Stimulated activated CD8-positive, alpha-beta memory T cell treated with anti-CD3 and anti-CD28 coated beads, Interleukin-15, amount 100 ng/mL, for 4 hours (primary cell): Measurements from ENCODE around the gene SP9.
A peak's percentile ranks its signal among the peaks of the same experiment; 100 is the strongest.

ENCODE experiments used
- DNase-seq, 2 donors: peaks; one replicate each; pipeline ENCODE4 v3.0.0-alpha.2; 2020; ENCODE audit warnings: low read depth in 2 of 2

SP9 gene

GRCh38 chr2:174333372-174334277 is 1.1 kb upstream of the SP9 start:
- no peak for DNase-seq

GRCh38 chr2:174334278-174334715 is 457 bp upstream of the SP9 start:
- DNase-seq: no peak

- no peak for DNase-seq
Observed at GRCh38 chr2:174335254-174335987, 667 bp downstream of the SP9 start.

GRCh38 chr2:174335988-174336500 is 1.3 kb downstream of the SP9 start:
- no peak for DNase-seq

- DNase-seq: no peak
Observed at GRCh38 chr2:174336501-174337336, 2.0 kb downstream of the SP9 start.

GRCh38 chr2:174337337-174338146 is 2.8 kb downstream of the SP9 start:
- no peak for DNase-seq

GRCh38 chr2:174338147-174338605 is 3.4 kb downstream of the SP9 start:
- no peak for DNase-seq

GRCh38 chr2:174338671-174339560 is 4.2 kb downstream of the SP9 start:
- no peak for DNase-seq

GRCh38 chr2:174339561-174340399 is 5.0 kb downstream of the SP9 start:
- no peak for DNase-seq

- DNase-seq: no peak
Observed at GRCh38 chr2:174340400-174341292, 5.9 kb downstream of the SP9 start.

GRCh38 chr2:174341293-174341994 is 6.7 kb downstream of the SP9 start:
- DNase-seq: peak; percentile 68 to 72

- DNase-seq: no peak
Observed at GRCh38 chr2:174341995-174342685, 7.4 kb downstream of the SP9 start.

GRCh38 chr2:174342686-174343342 is 8.1 kb downstream of the SP9 start:
- no peak for DNase-seq

- no peak for DNase-seq
Observed at GRCh38 chr2:174343343-174343622, 8.5 kb downstream of the SP9 start.

- no peak for DNase-seq
Observed at GRCh38 chr2:174343623-174344455, 9.1 kb downstream of the SP9 start.
